ENCODE measurements around the gene MAFB. TPM values are rescaled to one million over a fixed set of nuclear protein-coding genes. Genes with fewer than 3 reads are reported as not detected.

MAFB gene
- total and polyA plus RNA-seq, 2 donors (not counting 1 experiment from before 2014, with no cell fraction given) = 0.40 to 3.0 TPM

GRCh38 chr20:40718982-40719729 is 30.1 kb upstream of the MAFB start:
- Histone ChIP-seq H3K9ac (ENCODE audit: insufficient read depth, low read length) (no peak overlapping the region), H3K36me3 (ENCODE audit: control insufficient read depth, insufficient read depth, low read length) (no peaks in the 10 kb centered on the region), H3K79me2 (ENCODE audit: control insufficient read depth, insufficient read depth, low read length) (no peaks in the 10 kb centered on the region), H3K27ac (ENCODE audit: insufficient read depth, low read length) (no peak overlapping the region), H2AFZ (ENCODE audit: low read length) (no peak overlapping the region), H3K27me3 (ENCODE audit: control insufficient read depth, insufficient read depth, low read length) (no peaks in the 10 kb centered on the region), H3K4me3 (replicated peaks in 1 of 4; ENCODE audit: control extremely low read depth in 1 of 4, insufficient read depth in 1 of 4, low read depth in 3 of 4, low read length in 4 of 4) (no peak overlapping the region), H3K4me2 (ENCODE audit: extremely low read depth, insufficient read depth, low read length) (no peak overlapping the region), H3K4me1 (ENCODE audit: control insufficient read depth, extremely low read depth, insufficient read depth, low read length) (no peaks in the 10 kb centered on the region), H3K9me3 (ENCODE audit: control insufficient read depth, insufficient read depth, low read depth, low read length) (no peaks in the 10 kb centered on the region), H4K20me1 (ENCODE audit: control insufficient read depth, extremely low read depth, insufficient read depth, low read length) (no peaks in the 10 kb centered on the region)
- TF ChIP-seq CTCF (conservative IDR thresholded peaks at IDR 0.05 in 1 of 2, IDR thresholded peaks at IDR 0.05 in 1 of 2; ENCODE audit: low read depth in 1 of 2, low read length in 2 of 2) = no peak
- TF ChIP-seq EZH2 (IDR thresholded peaks at IDR 0.05; ENCODE audit: low read length, missing control alignments) = no peak
- no peak for DNase-seq (ENCODE audit: low read depth in 2 of 2)

- TF ChIP-seq CTCF (conservative IDR thresholded peaks at IDR 0.05 in 1 of 2, IDR thresholded peaks at IDR 0.05 in 1 of 2; ENCODE audit: low read depth in 1 of 2, low read length in 2 of 2) (no peak), EZH2 (IDR thresholded peaks at IDR 0.05; ENCODE audit: low read length, missing control alignments) (no peak)
- no peaks in the 10 kb centered on the region for H3K4me1 ChIP-seq (ENCODE audit: control insufficient read depth, extremely low read depth, insufficient read depth, low read length)
Measured at GRCh38 chr20:40718214-40718977, 29.4 kb upstream of the MAFB start.

GRCh38 chr20:40717343-40717865 is 28.4 kb upstream of the MAFB start:
- no peak overlapping the region for H3K9ac ChIP-seq (ENCODE audit: insufficient read depth, low read length)
- no peaks in the 10 kb centered on the region for H4K20me1 ChIP-seq (ENCODE audit: control insufficient read depth, extremely low read depth, insufficient read depth, low read length)
- H3K4me2 ChIP-seq (ENCODE audit: extremely low read depth, insufficient read depth, low read length) = no peak overlapping the region
- H3K4me3 ChIP-seq (replicated peaks in 1 of 4; ENCODE audit: control extremely low read depth in 1 of 4, insufficient read depth in 1 of 4, low read depth in 3 of 4, low read length in 4 of 4) = no peak overlapping the region
- H3K79me2 ChIP-seq (ENCODE audit: control insufficient read depth, insufficient read depth, low read length) = no peaks in the 10 kb centered on the region
- H3K36me3 ChIP-seq (ENCODE audit: control insufficient read depth, insufficient read depth, low read length) = no peaks in the 10 kb centered on the region
- DNase-seq (ENCODE audit: low read depth in 2 of 2) = no peak
- no peaks in the 10 kb centered on the region for H3K27me3 ChIP-seq (ENCODE audit: control insufficient read depth, insufficient read depth, low read length)
- H3K4me1 ChIP-seq (ENCODE audit: control insufficient read depth, extremely low read depth, insufficient read depth, low read length) = no peaks in the 10 kb centered on the region
- H3K27ac ChIP-seq (ENCODE audit: insufficient read depth, low read length) = no peak overlapping the region
- H2AFZ ChIP-seq (ENCODE audit: low read length) = no peak overlapping the region
- no peak for TF ChIP-seq CTCF (conservative IDR thresholded peaks at IDR 0.05 in 1 of 2, IDR thresholded peaks at IDR 0.05 in 1 of 2; ENCODE audit: low read depth in 1 of 2, low read length in 2 of 2)
- TF ChIP-seq EZH2 (IDR thresholded peaks at IDR 0.05; ENCODE audit: low read length, missing control alignments) = no peak
- H3K9me3 ChIP-seq (ENCODE audit: control insufficient read depth, insufficient read depth, low read depth, low read length) = no peaks in the 10 kb centered on the region

More at GRCh38 chr20:40718214-40718977, 29.4 kb upstream of the MAFB start:
- DNase-seq (ENCODE audit: low read depth in 2 of 2) = no peak
- H3K79me2 ChIP-seq (ENCODE audit: control insufficient read depth, insufficient read depth, low read length) = no peaks in the 10 kb centered on the region
- no peak overlapping the region for H3K4me2 ChIP-seq (ENCODE audit: extremely low read depth, insufficient read depth, low read length)
- no peak overlapping the region for H3K9ac ChIP-seq (ENCODE audit: insufficient read depth, low read length)
- no peak overlapping the region for H2AFZ ChIP-seq (ENCODE audit: low read length)
- no peaks in the 10 kb centered on the region for H3K9me3 ChIP-seq (ENCODE audit: control insufficient read depth, insufficient read depth, low read depth, low read length)
- H3K27me3 ChIP-seq (ENCODE audit: control insufficient read depth, insufficient read depth, low read length) = no peaks in the 10 kb centered on the region
- no peak overlapping the region for H3K27ac ChIP-seq (ENCODE audit: insufficient read depth, low read length)
- H4K20me1 ChIP-seq (ENCODE audit: control insufficient read depth, extremely low read depth, insufficient read depth, low read length) = no peaks in the 10 kb centered on the region
- no peak overlapping the region for H3K4me3 ChIP-seq (replicated peaks in 1 of 4; ENCODE audit: control extremely low read depth in 1 of 4, insufficient read depth in 1 of 4, low read depth in 3 of 4, low read length in 4 of 4)
- H3K36me3 ChIP-seq (ENCODE audit: control insufficient read depth, insufficient read depth, low read length) = no peaks in the 10 kb centered on the region

Measured in fibroblast of lung (primary cell).